KOPT-K1 (cell line): ENCODE results near the gene OR8B4.

Source experiments
- H3K27ac ChIP-seq: fragments of 200-600 bp; sonication (generic); 2 replicates; pipeline ENCODE4 v1.5.1; 2016; ENCODE audit warnings: antibody characterized with exemption, mild to moderate bottlenecking, low read depth, low read length; ENCODE audit not compliant: poor library complexity, severe bottlenecking
- H3K36me3 ChIP-seq: fragments of 200-600 bp; sonication (generic); 2 replicates; pipeline ENCODE4 v1.5.1; 2017; ENCODE audit warnings: antibody characterized with exemption, mild to moderate bottlenecking, low read length, moderate library complexity; ENCODE audit not compliant: insufficient read depth
- H3K9me3 ChIP-seq: fragments of 200-600 bp; sonication (generic); 2 replicates; pipeline ENCODE4 v1.5.1; 2017; ENCODE audit warnings: antibody characterized with exemption, low read length, mild to moderate bottlenecking; ENCODE audit not compliant: insufficient read depth, poor library complexity, severe bottlenecking

Gene OR8B4

GRCh38 chr11:124376280-124376679 lies 48.4 kb downstream of the OR8B4 start:
- Histone ChIP-seq H3K9me3 (no peaks in the 10 kb centered on the region), H3K27ac (no peak overlapping the region), H3K36me3 (no peaks in the 10 kb centered on the region)
